ENCODE results near the gene HMGN4.

The HMGN4 gene

DNA sequence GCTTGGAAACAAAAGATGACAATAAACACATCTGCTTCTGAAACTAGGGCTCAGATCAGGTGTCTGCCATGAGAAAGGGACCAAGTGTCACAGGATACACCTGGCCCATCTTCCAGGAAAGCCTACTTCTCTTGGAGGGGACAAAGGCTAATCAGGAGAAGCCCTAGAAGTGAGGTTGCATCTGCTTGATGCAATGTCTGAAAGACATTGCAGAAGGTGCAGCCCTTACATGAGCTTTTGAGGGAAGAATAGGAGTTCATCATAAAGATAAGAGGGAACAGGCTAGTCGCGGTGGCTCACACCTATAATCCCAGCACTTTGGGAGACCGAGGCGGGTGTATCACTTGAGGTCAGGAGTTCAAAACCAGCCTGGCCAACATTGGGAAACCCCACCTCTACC lies 40.6 kb upstream of the HMGN4 start:
- no peak for DNase-seq (ENCODE audit: low read depth in 1 of 2, low spot score in 1 of 2)
- H3K27ac ChIP-seq (replicated peaks) = no peak overlapping the region
- TF ChIP-seq, protein P1, sequence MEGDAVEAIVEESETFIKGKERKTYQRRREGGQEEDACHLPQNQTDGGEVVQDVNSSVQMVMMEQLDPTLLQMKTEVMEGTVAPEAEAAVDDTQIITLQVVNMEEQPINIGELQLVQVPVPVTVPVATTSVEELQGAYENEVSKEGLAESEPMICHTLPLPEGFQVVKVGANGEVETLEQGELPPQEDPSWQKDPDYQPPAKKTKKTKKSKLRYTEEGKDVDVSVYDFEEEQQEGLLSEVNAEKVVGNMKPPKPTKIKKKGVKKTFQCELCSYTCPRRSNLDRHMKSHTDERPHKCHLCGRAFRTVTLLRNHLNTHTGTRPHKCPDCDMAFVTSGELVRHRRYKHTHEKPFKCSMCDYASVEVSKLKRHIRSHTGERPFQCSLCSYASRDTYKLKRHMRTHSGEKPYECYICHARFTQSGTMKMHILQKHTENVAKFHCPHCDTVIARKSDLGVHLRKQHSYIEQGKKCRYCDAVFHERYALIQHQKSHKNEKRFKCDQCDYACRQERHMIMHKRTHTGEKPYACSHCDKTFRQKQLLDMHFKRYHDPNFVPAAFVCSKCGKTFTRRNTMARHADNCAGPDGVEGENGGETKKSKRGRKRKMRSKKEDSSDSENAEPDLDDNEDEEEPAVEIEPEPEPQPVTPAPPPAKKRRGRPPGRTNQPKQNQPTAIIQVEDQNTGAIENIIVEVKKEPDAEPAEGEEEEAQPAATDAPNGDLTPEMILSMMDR (IDR thresholded peaks at IDR 0.05; ENCODE audit: insufficient read depth, low read length) = no peak
- TF ChIP-seq POLR2AphosphoS5 (IDR thresholded peaks at IDR 0.05; ENCODE audit: low read depth) (no peak), SPI1 (IDR thresholded peaks at IDR 0.05; ENCODE audit: borderline replicate concordance, low read depth) (no peak), GABPA (IDR thresholded peaks at IDR 0.05; ENCODE audit: low read depth) (no peak)
- TF ChIP-seq, protein P2, sequence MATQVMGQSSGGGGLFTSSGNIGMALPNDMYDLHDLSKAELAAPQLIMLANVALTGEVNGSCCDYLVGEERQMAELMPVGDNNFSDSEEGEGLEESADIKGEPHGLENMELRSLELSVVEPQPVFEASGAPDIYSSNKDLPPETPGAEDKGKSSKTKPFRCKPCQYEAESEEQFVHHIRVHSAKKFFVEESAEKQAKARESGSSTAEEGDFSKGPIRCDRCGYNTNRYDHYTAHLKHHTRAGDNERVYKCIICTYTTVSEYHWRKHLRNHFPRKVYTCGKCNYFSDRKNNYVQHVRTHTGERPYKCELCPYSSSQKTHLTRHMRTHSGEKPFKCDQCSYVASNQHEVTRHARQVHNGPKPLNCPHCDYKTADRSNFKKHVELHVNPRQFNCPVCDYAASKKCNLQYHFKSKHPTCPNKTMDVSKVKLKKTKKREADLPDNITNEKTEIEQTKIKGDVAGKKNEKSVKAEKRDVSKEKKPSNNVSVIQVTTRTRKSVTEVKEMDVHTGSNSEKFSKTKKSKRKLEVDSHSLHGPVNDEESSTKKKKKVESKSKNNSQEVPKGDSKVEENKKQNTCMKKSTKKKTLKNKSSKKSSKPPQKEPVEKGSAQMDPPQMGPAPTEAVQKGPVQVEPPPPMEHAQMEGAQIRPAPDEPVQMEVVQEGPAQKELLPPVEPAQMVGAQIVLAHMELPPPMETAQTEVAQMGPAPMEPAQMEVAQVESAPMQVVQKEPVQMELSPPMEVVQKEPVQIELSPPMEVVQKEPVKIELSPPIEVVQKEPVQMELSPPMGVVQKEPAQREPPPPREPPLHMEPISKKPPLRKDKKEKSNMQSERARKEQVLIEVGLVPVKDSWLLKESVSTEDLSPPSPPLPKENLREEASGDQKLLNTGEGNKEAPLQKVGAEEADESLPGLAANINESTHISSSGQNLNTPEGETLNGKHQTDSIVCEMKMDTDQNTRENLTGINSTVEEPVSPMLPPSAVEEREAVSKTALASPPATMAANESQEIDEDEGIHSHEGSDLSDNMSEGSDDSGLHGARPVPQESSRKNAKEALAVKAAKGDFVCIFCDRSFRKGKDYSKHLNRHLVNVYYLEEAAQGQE (IDR thresholded peaks at IDR 0.05; ENCODE audit: insufficient replicate concordance, low read depth) = no peak
- peaks cover 17% of the 10 kb centered on the region for H3K27me3 ChIP-seq (ENCODE audit: insufficient read depth, poor library complexity, severe bottlenecking)
- H3K4me3 ChIP-seq (replicated peaks; ENCODE audit: insufficient read depth, low read length) = no peak overlapping the region

DNA sequence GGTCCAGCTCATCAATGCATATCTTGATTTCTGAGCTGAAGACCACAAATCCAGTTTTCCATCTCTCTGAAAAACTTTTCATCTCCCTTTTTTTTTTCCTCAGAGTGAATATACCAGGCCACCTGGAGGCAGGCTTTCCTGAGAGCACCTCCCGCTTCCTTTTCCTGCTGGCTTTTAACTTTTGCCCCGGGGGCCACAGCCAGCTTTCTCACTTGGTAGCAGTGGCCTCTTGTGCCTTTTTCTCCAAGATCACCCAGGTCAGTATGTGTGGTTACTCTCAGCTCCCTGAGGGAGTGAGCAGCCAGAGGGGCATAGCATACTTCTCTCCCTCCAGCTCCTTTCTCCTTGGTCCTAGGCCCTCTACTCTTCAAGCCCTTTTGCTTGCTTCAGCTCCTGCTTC lies 38.1 kb upstream of the HMGN4 start, which contains the start of gene BTN1A1:
Gene BTN1A1, plus strand, starts transcription at position 202 of the 400 bp plus-strand sequence. CDS start 984 bp downstream, outside the sequence.
- H3K27me3 ChIP-seq (ENCODE audit: insufficient read depth, poor library complexity, severe bottlenecking) = peaks cover 17% of the 10 kb centered on the region
- H3K27ac ChIP-seq (replicated peaks) = no peak within 1 kb of the TSS
- no peak within 1 kb of the TSS for H3K4me3 ChIP-seq (replicated peaks; ENCODE audit: insufficient read depth, low read length)
- no peak for DNase-seq (ENCODE audit: low read depth in 1 of 2, low spot score in 1 of 2)
- TF ChIP-seq SPI1 (IDR thresholded peaks at IDR 0.05; ENCODE audit: borderline replicate concordance, low read depth) = no peak

DNA sequence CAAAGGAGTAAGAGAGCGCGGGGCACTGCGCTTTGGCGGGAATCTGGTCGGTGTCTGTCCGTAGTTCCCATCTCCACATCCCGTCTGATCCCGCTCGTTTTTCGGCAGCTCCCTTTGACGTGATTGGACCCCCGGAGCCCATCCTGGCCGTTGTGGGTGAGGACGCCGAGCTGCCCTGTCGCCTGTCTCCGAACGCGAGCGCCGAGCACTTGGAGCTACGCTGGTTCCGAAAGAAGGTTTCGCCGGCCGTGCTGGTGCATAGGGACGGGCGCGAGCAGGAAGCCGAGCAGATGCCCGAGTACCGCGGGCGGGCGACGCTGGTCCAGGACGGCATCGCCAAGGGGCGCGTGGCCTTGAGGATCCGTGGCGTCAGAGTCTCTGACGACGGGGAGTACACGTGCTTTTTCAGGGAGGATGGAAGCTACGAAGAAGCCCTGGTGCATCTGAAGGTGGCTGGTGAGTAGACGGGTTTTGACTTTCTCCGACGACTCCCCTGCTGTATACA lies 36.6 kb upstream of the HMGN4 start:
- H3K4me3 ChIP-seq (replicated peaks; ENCODE audit: insufficient read depth, low read length) = peak overlapping the region; percentile 18
- no peak overlapping the region for H3K27ac ChIP-seq (replicated peaks)
- H3K27me3 ChIP-seq (ENCODE audit: insufficient read depth, poor library complexity, severe bottlenecking) = peaks cover 17% of the 10 kb centered on the region
- TF ChIP-seq, protein P2 (IDR thresholded peaks at IDR 0.05; ENCODE audit: insufficient replicate concordance, low read depth) = no peak
- TF ChIP-seq, protein P1 (IDR thresholded peaks at IDR 0.05; ENCODE audit: insufficient read depth, low read length) = no peak
- no peak for TF ChIP-seq SPI1 (IDR thresholded peaks at IDR 0.05; ENCODE audit: borderline replicate concordance, low read depth)
- no peak for TF ChIP-seq GABPA (IDR thresholded peaks at IDR 0.05; ENCODE audit: low read depth)
- TF ChIP-seq POLR2AphosphoS5 (IDR thresholded peaks at IDR 0.05; ENCODE audit: low read depth) = no peak
- DNase-seq (ENCODE audit: low read depth in 1 of 2, low spot score in 1 of 2) = peak in 1 of 2 experiments; percentile 3

DNA sequence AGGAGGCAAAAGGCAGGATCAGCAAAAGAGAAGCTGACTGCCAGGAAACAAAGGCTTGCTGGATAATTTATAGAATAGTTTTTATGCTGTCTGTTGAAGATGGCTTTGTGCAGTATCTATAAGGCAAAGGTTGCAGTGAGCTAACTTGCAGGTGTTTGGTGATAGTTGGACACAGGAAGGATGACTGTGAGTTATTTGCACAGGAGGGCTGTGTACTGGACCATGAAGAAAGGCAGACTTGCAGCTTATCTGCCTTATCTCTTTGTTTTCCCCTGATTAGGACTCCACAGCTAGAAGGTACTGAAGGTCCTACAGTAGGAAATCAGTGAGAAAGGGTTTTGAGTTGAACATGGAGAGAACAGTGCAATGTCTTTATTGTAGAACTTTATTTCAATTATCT lies 36.0 kb upstream of the HMGN4 start:
- H3K27me3 ChIP-seq (ENCODE audit: insufficient read depth, poor library complexity, severe bottlenecking) = peaks cover 17% of the 10 kb centered on the region
- no peak overlapping the region for H3K4me3 ChIP-seq (replicated peaks; ENCODE audit: insufficient read depth, low read length)
- no peak for DNase-seq (ENCODE audit: low read depth in 1 of 2, low spot score in 1 of 2)
- no peak overlapping the region for H3K27ac ChIP-seq (replicated peaks)
- no peak for TF ChIP-seq SPI1 (IDR thresholded peaks at IDR 0.05; ENCODE audit: borderline replicate concordance, low read depth)
- no peak for TF ChIP-seq GABPA (IDR thresholded peaks at IDR 0.05; ENCODE audit: low read depth)
- TF ChIP-seq, protein P2 (IDR thresholded peaks at IDR 0.05; ENCODE audit: insufficient replicate concordance, low read depth) = no peak
- TF ChIP-seq, protein P1 (IDR thresholded peaks at IDR 0.05; ENCODE audit: insufficient read depth, low read length) = no peak
- TF ChIP-seq POLR2AphosphoS5 (IDR thresholded peaks at IDR 0.05; ENCODE audit: low read depth) = no peak
